HFFc6 (cell line): ENCODE results near the gene SUGCT. TPM values are rescaled to one million over a fixed set of nuclear protein-coding genes. Genes with fewer than 3 reads are reported as not detected.
"Not testable (repeated sequence)": the region's sequence is repeated elsewhere in the genome, so short reads cannot be mapped to it uniquely, and the experiment has no call there.

Source experiments
- DNase-seq: peaks from one replicate; pipeline ENCODE4 v3.0.0-alpha.2; 2018
- H3K27ac Mint-ChIP-seq: 2 replicates; pipeline ENCODE4 v1.8.0; 2020; ENCODE audit warnings: mild to moderate bottlenecking, mixed read lengths
- H3K27me3 Mint-ChIP-seq: 2 replicates; pipeline ENCODE4 v1.8.0; 2021; ENCODE audit warnings: mild to moderate bottlenecking, moderate library complexity, mixed read lengths; ENCODE audit not compliant: insufficient read depth
- H3K36me3 Mint-ChIP-seq: 2 replicates; pipeline ENCODE4 v1.8.0; 2021; ENCODE audit warnings: low read depth, mixed read lengths
- H3K4me1 Mint-ChIP-seq: 2 replicates; pipeline ENCODE4 v1.8.0; 2020; ENCODE audit warnings: low read depth, mixed read lengths
- H3K4me3 Mint-ChIP-seq: 2 replicates; pipeline ENCODE4 v1.8.0; 2020; ENCODE audit warnings: mild to moderate bottlenecking, moderate library complexity, mixed read lengths
- H3K9me3 Mint-ChIP-seq: 2 replicates; pipeline ENCODE4 v1.8.0; 2020; ENCODE audit warnings: mild to moderate bottlenecking, mixed read lengths
- CTCF ChIP-seq: fragments of 200-600 bp; sonication (generic); IDR thresholded peaks from 2 replicates; pipeline ENCODE4 v1.5.0; 2021; ENCODE audit warnings: antibody characterized with exemption, mild to moderate bottlenecking
- total RNA-seq, 6 experiments: library from RNA; stranded (reverse); fragmentation: NEBNext Ultra II Directional; extraction: Animal tissue kit (Norgen Biotek cat#: 25700); gene quantifications; 2 replicates in 1 of 6; 3 replicates in 5 of 6; pipeline ENCODE4 v1.2.3, GENCODE V29; 2021

SUGCT gene
- total RNA-seq, 6 experiments from 2014 or later = 12.9 to 20.1 (median 17.1) TPM

- Mint-ChIP-seq H3K4me1 (peaks cover 16% of the 10 kb centered on the region), H3K9me3 (peaks cover 5% of the 10 kb centered on the region), H3K36me3 (peaks cover 10% of the 10 kb centered on the region), H3K27me3 (peaks cover 6% of the 10 kb centered on the region; the same call in 1 of the 2 replicates), H3K4me3 (no peak overlapping the region), H3K27ac (no peak overlapping the region)
- TF ChIP-seq CTCF = peak; percentile 37; the same call in 1 of the 2 replicates
- DNase-seq = no peak
These were observed 12.8 kb downstream of the SUGCT start for GRCh38 chr7:40147371-40148246.

- H3K9me3 Mint-ChIP-seq, H3K4me3 Mint-ChIP-seq, H3K36me3 Mint-ChIP-seq, H3K27ac Mint-ChIP-seq, DNase-seq, H3K27me3 Mint-ChIP-seq: not testable (repeated sequence)
- H3K4me1 Mint-ChIP-seq = peaks cover 16% of the 10 kb centered on the region
These were observed 13.4 kb downstream of the SUGCT start for GRCh38 chr7:40148247-40148580.

- DNase-seq = no peak
- H3K27me3 Mint-ChIP-seq = peaks cover 2% of the 10 kb centered on the region; the same call in 1 of the 2 replicates
- TF ChIP-seq CTCF = no peak
- H3K4me3 Mint-ChIP-seq = no peak overlapping the region
- H3K36me3 Mint-ChIP-seq = peaks cover 10% of the 10 kb centered on the region
- H3K27ac Mint-ChIP-seq = no peak overlapping the region
- H3K9me3 Mint-ChIP-seq = peaks cover 5% of the 10 kb centered on the region
- H3K4me1 Mint-ChIP-seq = peaks cover 16% of the 10 kb centered on the region
These were observed 13.9 kb downstream of the SUGCT start for GRCh38 chr7:40148671-40149070.

GRCh38 chr7:40151504-40151903, 16.7 kb downstream of the SUGCT start:
- no peak for DNase-seq
- peaks cover 6% of the 10 kb centered on the region for H3K36me3 Mint-ChIP-seq
- H3K4me1 Mint-ChIP-seq = peaks cover 16% of the 10 kb centered on the region
- H3K27me3 Mint-ChIP-seq = no peaks in the 10 kb centered on the region; the same call in 1 of the 2 replicates
- no peak overlapping the region for H3K27ac Mint-ChIP-seq
- no peak overlapping the region for H3K4me3 Mint-ChIP-seq
- TF ChIP-seq CTCF = no peak
- H3K9me3 Mint-ChIP-seq = peaks cover 5% of the 10 kb centered on the region

- no peaks in the 10 kb centered on the region; the same call in 1 of the 2 replicates for H3K27me3 Mint-ChIP-seq
- H3K4me1 Mint-ChIP-seq = no peaks in the 10 kb centered on the region; the same call in 1 of the 2 replicates
- H3K36me3 Mint-ChIP-seq = no peaks in the 10 kb centered on the region
- TF ChIP-seq CTCF = no peak
- H3K9me3 Mint-ChIP-seq = no peaks in the 10 kb centered on the region
- no peak overlapping the region for H3K27ac Mint-ChIP-seq
- DNase-seq = no peak
- H3K4me3 Mint-ChIP-seq = no peak overlapping the region
These were observed 22.2 kb downstream of the SUGCT start for GRCh38 chr7:40156988-40157387.

- peak; percentile 3 for DNase-seq
- Mint-ChIP-seq H3K4me3 (no peak overlapping the region), H3K27ac (no peak overlapping the region), H3K9me3 (no peaks in the 10 kb centered on the region), H3K36me3 (0 out of 2 replicates have a peak, but pooled peaks cover 4% of the 10 kb centered on the region), H3K4me1 (peaks cover 12% of the 10 kb centered on the region), H3K27me3 (peaks cover 4% of the 10 kb centered on the region)
- TF ChIP-seq CTCF = no peak
These were observed 27.7 kb downstream of the SUGCT start for GRCh38 chr7:40162516-40162915.
